HG02623 (cell line): ENCODE results near the gene CAND2.
"Not testable (repeated sequence)": the region's sequence is repeated elsewhere in the genome, so short reads cannot be mapped to it uniquely, and the experiment has no call there.

Experiments
- ATAC-seq: cut with Tn5 transposase; IDR thresholded peaks from one replicate; pipeline ENCODE4 v1.9.1; 2021; ENCODE audit warnings: moderate library complexity; ENCODE audit not compliant: unreplicated experiment

Gene CAND2

DNA sequence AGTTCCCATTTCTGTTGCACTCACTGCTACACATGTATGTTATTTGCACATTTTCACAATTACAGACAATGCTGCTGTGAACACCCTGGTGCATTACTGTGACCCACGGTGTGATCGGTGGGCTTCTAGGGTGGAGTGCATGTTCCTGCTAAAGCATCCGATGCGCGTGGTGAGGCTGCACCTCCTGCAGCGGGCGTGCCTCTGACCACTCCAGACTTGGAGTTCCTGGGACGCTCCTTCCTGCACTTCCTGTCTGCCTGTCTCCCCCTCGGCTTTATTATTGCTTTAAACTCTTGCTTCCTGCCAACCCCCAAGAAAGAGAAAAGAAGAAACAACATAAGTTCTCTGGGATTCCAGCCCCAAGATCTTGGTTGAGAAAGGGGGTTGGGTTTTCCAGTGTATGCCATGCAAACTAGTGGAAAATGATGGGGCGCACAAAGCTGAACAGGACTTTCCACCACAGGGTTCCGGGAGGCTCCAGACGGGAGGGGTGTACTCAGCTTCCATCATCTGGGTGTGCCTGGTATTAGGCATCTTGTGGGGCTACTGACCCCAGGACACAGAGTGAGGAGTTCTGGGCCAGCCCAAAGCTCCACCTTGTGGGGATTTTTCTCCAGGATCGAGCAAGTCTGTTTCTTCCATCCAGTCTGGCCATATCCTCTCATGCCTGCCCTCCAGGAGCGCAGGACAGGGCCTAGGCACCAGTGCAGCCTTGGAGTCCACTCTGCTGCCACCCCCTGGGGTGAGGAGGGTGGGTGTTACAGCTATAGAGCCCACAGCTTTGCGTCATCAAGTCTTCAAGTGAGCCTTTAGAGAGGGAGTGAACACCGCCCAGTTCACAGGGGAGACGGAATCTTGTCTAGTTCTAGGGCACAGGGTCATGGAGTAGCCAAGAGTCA is 33.7 kb downstream of the CAND2 start:
- ATAC-seq = no peak

GRCh38 chr3:12830785-12831156 is 34.3 kb downstream of the CAND2 start:
- no peak for ATAC-seq

DNA sequence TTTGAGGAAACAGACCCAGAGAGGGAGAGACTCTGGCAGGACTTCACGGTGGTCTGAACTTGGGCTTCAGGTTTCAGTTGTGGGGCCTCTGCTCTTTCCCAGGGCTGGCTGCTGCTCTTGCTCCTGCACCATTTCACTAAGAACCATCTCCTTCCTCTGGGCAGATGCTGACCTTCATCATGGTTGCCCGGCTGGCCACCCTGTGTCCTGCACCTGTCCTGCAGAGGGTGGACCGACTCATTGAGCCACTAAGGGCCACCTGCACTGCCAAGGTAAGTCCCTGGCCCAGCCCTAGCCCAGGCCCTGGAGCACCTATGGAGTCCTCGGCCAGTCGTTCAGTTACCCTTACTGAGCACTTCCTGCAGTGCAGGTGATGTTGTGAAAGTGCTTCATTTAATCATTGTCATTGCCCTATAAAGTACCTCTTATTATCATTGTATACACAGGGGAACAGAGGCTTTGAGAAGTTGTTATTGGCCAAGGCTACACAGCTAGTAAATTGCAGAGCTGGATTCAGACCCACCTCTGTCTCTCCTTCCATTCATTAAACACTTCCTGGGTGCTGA is 34.9 kb downstream of the CAND2 start:
- no peak for ATAC-seq

- no peak for ATAC-seq
Observed at GRCh38 chr3:12832350-12833221, 36.1 kb downstream of the CAND2 start.

GRCh38 chr3:12833222-12834161 is 37.0 kb downstream of the CAND2 start:
- no peak for ATAC-seq

GRCh38 chr3:12835052-12835665 is 38.7 kb downstream of the CAND2 start:
- ATAC-seq = no peak

DNA sequence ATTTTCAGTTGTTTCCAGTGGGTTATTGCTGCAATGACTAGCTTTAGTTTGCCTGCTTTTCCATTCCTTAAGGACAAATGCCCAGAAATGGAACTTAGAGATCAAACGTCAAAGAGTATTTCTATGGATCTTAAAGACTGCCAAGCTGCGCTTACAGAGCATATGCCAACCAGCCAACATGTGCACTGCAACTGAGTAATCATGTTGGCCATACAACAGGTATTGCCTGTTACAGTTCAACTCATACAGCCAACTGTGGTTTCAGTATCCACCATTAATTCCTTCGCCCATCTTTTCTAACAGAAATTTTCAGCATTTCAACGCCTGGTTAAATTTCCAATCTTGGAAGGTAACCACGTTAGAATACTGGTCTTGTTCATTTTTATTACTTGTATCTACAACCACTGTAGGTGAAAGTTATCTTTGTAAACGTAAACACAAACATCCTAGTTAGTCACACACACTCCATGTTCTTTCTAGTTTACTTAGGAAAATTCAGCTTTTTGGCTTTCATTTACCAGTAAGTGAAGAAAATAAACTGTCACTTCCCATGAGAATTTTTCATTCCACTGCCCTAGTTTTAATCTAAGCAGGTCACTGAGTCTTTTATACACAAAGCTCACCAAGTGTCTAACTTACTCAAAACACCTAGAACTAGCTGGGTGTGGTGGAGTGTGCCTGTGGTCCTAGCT is 41.0 kb downstream of the CAND2 start:
- no peak for ATAC-seq

GRCh38 chr3:12838179-12838965 is 41.9 kb downstream of the CAND2 start:
- ATAC-seq = no peak

DNA sequence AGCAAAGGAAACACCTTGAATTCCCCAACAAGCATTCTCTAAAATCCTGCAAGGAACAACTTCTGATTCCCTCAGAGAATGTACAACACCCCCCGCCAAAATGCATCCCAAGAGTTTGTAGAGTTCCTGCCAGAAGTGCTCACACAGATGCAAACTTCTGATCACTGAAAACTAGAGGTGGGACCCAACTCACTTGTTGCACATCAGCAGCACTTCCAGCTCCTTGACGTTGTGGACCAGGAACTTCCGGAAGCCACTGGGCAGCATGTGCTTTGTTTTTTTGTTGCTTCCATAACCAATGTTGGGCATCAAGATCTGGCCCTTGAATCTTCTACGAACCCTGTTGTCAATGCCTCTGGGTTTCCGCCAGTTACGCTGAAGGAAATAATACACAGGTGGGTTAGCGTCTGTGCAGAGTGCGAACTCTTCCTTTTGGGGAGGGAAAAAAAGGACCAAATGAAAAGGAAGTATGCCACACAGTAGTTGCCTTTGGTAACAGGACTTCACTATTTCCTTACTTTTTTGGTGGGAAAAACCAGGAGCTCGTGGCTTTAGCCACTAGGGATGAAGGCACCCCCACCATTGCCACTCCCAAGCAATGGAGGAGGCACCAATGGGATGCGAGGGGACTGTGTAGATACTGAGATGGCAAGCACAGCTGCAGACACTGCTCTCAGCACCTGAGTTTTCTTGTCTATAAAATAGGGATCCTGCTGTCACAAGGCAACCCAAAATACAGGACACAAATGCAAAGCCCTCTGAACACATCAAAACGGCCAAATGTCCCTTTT is 42.9 kb downstream of the CAND2 start:
- ATAC-seq = no peak

- ATAC-seq = not testable (repeated sequence)
Observed at GRCh38 chr3:12840148-12840547, 43.7 kb downstream of the CAND2 start.

- ATAC-seq = peak; percentile 16
Observed at GRCh38 chr3:12840591-12841148, 44.2 kb downstream of the CAND2 start.

- peak; percentile 84 for ATAC-seq
Observed at GRCh38 chr3:12841149-12841969, 44.9 kb downstream of the CAND2 start, which contains the start of gene RPL32. TSS of gene RPL32 (minus strand) at chr3:12841565. CDS start at chr3:12840237, 1,328 bp downstream.

DNA sequence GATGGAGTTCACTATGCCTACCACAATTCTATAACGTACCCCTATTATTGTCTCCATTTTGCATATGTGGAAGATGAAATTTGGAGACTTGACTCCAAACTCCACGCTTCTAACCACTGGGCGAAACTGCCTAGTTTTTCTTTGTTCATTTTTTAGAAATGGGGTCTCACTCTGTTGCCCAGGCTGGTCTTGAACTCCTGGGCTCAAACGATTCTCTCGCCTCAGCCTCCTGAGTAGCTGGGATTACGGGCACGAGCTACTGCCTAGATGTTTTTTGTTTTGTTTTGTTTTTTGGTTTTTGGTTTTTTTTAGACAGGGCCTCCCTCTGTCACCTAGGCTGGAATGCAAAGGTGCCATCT is 45.5 kb downstream of the CAND2 start:
- ATAC-seq = no peak

GRCh38 chr3:12842469-12842868 is 46.0 kb downstream of the CAND2 start:
- no peak for ATAC-seq

- ATAC-seq = no peak
Observed at GRCh38 chr3:12845811-12846210, 49.3 kb downstream of the CAND2 start.

DNA sequence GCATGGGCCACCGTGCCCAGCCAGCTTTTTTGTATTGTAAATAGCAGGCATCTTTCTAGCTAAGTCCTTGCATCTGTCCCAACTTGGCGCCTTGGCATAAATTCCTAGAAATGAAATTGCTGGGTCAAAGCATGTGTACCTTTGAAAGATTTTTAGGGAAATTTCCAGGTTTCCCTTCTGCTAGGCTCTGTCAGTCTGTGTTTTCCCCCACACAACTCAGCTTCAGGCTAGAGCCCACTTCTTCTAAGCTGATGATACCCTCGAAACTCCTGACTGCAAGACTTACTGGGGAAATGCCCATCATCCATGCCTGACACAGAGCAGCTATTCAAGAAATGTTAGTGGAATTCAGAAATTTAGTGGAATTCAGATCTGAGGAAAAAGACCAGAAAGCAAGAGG is 55.7 kb downstream of the CAND2 start:
- ATAC-seq = no peak

- ATAC-seq = not testable (repeated sequence)
Observed at GRCh38 chr3:12853847-12854246, 57.4 kb downstream of the CAND2 start.
